Spleen (tissue), 11 donors: ENCODE measurements around the gene NAGK. TPM values are rescaled to one million over a fixed set of nuclear protein-coding genes. Genes with fewer than 3 reads are reported as not detected.
"Not testable (repeated sequence)": the region's sequence is repeated elsewhere in the genome, so short reads cannot be mapped to it uniquely, and the experiment has no call there.

ENCODE experiments used
- DNase-seq: peaks from one replicate; pipeline ENCODE4 v3.0.0-alpha.2; 2020
- H3K27ac ChIP-seq, 8 donors: fragments of 200-600 bp; sonication (generic) in 7 of 8; 1 replicate in 4 of 8; 2 replicates in 4 of 8; pipeline versions ENCODE4 v1.5.0 to v1.8.0; 2016 to 2021; ENCODE audit warnings: inconsistent platforms in 4 of 8, mild to moderate bottlenecking in 4 of 8, moderate library complexity in 1 of 8
- H3K27me3 ChIP-seq, 7 donors: fragments of 200-600 bp; sonication (generic) in 6 of 7; replicated peaks in 1 of 7; 1 replicate in 4 of 7; 2 replicates in 3 of 7; pipeline versions ENCODE4 v1.5.0 to v1.8.0; 2016 to 2021; ENCODE audit warnings: inconsistent platforms in 3 of 7, mild to moderate bottlenecking in 1 of 7
- H3K36me3 ChIP-seq, 6 donors: fragments of 200-600 bp; sonication (generic) in 5 of 6; 1 replicate in 4 of 6; 2 replicates in 2 of 6; pipeline versions ENCODE4 v1.5.0 to v1.8.0; 2016 to 2021; ENCODE audit warnings: inconsistent platforms in 2 of 6
- H3K4me1 ChIP-seq, 6 donors: fragments of 200-600 bp; sonication (generic) in 5 of 6; 1 replicate in 3 of 6; 2 replicates in 3 of 6; pipeline versions ENCODE4 v1.5.0 to v1.8.0; 2016 to 2021; ENCODE audit warnings: inconsistent platforms in 3 of 6
- H3K4me3 ChIP-seq, 8 donors: fragments of 200-600 bp; sonication (generic) in 7 of 8; 1 replicate in 4 of 8; 2 replicates in 4 of 8; pipeline versions ENCODE4 v1.5.0 to v1.8.0; 2016 to 2021; ENCODE audit warnings: inconsistent platforms in 4 of 8, mild to moderate bottlenecking in 4 of 8, moderate library complexity in 2 of 8
- H3K9me3 ChIP-seq, 8 donors: fragments of 200-600 bp; sonication (generic) in 7 of 8; 1 replicate in 4 of 8; 2 replicates in 4 of 8; pipeline versions ENCODE4 v1.5.0 to v1.8.0; 2016 to 2021; ENCODE audit warnings: inconsistent platforms in 4 of 8
- POLR2A ChIP-seq, 3 donors: fragments of 450-650 bp; IDR thresholded peaks; one replicate each; pipeline ENCODE4 v1.5.1; 2017; ENCODE audit warnings: antibody characterized with exemption in 3 of 3, mild to moderate bottlenecking in 1 of 3
- POLR2AphosphoS5 ChIP-seq, 3 donors: sonication (generic); formaldehyde crosslinking; IDR thresholded peaks; one replicate each; pipeline ENCODE4 v1.5.1; 2017; ENCODE audit warnings: antibody characterized with exemption in 3 of 3
- WGBS, 5 donors: extraction: QIAGEN DNeasy Blood & Tissue Kit in 3 of 5; methylation state at CpG; one replicate each; pipeline versions ENCODE4 v1.1.5 to v1.1.7; 2013 to 2018; 5-methylcytosine and 5-hydroxymethylcytosine counted together
- intact Hi-C: fragments of 100-400 bp; cut with DNase I; formaldehyde crosslinking; loops from one replicate; pipeline ENCODE4 v1.15.0; 2023; ENCODE audit warnings: low total_unique reads
- polyA plus RNA-seq, 3 donors: library from polyadenylated mRNA; stranded (reverse); fragments of 200-250 nt; gene quantifications; one replicate each; pipeline ENCODE4 v1.2.1, GENCODE V29; 2013
- total RNA-seq, 7 donors: library from RNA; depleted of rRNA in 3 of 7; stranded (reverse); fragments of >200 nt in 3 of 7; fragmentation: NEBNext Ultra II Directional in 4 of 7; extraction: Animal tissue kit (Norgen Biotek cat#: 25700) in 4 of 7; gene quantifications; one replicate each; pipeline versions ENCODE4 v1.1.0 to v1.2.1, GENCODE V29; 2016 to 2021
- TF ChIP-seq, protein P1 (sequence below), 11 experiments: fragments of 200-600 bp in 7 of 11; fragments of 450-650 bp in 4 of 11; sonication (generic) in 4 of 11; IDR thresholded peaks in 8 of 11; conservative IDR thresholded peaks in 3 of 11; 1 replicate in 7 of 11; 2 replicates in 4 of 11; pipeline versions ENCODE4 v1.4.0 to v1.8.0; 2016 to 2021; ENCODE audit warnings: antibody characterized with exemption in 11 of 11, inconsistent platforms in 4 of 11, mild to moderate bottlenecking in 1 of 11
- donor health status: healthy with polysubstance abuse.
- donor health status: DM: no; HTN: no; CAD: no; lungs with moderate emphysema.
- donor health status: DM: no; HTN: no; CAD: no.
- donor health status: Bipolar disorder and iron deficiency.
- donor health status: healthy.
- donor health status: DM: no; HTN: no; CAD: no.
- donor health status: DM: yes; HTN: yes; CAD: no.

NAGK gene
- total and polyA plus RNA-seq, 10 donors = 123 to 321 (median 220) TPM

DNA sequence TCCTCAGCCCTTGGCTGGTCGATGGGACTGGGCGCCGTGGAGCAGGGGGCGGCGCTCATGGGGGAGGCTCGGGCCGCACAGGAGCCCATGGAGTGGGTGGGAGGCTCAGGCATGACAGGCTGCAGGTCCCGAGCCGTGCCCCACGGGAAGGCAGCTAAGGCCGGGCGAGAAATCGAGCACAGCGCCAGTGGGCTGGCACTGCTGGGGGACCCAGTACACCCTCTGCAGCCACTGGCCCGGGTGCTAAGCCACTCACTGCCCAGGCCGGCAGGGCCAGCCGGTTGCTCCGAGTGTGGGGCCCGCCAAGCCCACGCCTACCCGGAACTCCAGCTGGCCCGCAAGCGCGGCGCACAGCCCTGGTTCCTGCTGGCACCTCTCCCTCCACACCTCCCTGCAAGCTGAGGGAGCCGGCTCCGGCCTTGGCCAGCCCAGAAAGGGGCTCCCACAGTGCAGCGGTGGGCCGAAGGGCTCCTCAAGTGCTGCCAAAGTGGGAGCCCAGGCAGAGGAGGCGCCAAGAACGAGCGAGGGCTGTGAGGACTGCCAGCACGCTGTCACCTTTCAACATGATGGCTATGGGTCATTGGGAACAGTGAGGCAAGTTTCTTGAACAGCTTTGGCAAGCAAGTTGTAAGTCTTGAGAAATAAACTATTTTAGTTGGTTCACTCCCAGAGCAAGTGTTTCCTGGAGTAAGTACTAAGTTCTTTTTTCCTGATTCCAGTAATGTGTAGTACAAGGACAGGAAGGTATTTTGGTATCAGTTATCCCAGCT lies 24.2 kb downstream of the NAGK start:
- H3K9me3 ChIP-seq, DNase-seq, H3K36me3 ChIP-seq, H3K4me1 ChIP-seq, H3K27me3 ChIP-seq, H3K4me3 ChIP-seq, intact Hi-C loops, H3K27ac ChIP-seq: not testable (repeated sequence)
- WGBS, 5 donors = 88 to 99% (median 94%) methylated on average over 15 to 33 of the region's 33 CpGs

DNA sequence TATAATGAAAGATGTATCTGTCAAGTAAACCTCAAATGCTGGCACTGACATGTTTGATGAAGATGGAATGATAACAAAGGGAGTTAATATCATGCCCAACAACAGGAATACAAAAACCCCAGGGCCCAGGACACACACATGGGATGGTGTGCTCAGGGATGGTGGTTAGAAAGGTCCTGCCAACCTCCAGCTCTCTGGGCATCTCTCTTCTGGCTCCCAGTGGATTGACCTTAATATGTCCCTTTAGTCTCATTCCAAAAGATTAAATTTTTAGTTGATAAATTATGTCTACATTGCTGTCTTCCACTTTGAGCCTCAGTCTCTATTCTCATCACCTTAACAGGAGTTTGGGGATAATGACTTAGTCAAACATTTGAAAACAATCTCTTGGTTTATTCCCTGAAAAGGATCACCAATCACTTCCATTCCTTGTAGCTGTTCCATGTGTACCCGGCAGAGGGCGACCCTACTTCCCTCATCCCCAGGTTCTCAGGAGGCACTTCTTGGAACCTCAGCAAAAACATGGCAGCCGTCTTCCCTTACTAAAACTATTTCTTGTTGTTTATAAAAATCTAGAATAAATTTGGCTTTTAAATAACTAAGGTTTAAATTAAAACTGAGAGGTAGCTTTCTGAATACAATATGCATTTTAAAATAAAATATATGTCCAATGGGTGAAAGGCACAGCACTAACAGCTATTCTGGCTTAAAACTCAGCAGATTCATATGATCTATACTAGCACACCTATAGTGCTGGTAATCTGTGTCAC lies 31.9 kb downstream of the NAGK start:
- no peaks in the 10 kb centered on the region for H3K36me3 ChIP-seq
- H3K27me3 ChIP-seq = no peaks in the 10 kb centered on the region
- TF ChIP-seq, protein P1, sequence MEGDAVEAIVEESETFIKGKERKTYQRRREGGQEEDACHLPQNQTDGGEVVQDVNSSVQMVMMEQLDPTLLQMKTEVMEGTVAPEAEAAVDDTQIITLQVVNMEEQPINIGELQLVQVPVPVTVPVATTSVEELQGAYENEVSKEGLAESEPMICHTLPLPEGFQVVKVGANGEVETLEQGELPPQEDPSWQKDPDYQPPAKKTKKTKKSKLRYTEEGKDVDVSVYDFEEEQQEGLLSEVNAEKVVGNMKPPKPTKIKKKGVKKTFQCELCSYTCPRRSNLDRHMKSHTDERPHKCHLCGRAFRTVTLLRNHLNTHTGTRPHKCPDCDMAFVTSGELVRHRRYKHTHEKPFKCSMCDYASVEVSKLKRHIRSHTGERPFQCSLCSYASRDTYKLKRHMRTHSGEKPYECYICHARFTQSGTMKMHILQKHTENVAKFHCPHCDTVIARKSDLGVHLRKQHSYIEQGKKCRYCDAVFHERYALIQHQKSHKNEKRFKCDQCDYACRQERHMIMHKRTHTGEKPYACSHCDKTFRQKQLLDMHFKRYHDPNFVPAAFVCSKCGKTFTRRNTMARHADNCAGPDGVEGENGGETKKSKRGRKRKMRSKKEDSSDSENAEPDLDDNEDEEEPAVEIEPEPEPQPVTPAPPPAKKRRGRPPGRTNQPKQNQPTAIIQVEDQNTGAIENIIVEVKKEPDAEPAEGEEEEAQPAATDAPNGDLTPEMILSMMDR (IDR thresholded peaks at IDR 0.05 in 8 of 11, conservative IDR thresholded peaks at IDR 0.05 in 3 of 11) = peak in 10 of 11 experiments; percentile 46 to 83 (median 75)
- TF ChIP-seq POLR2A (IDR thresholded peaks at IDR 0.05) = no peak
- TF ChIP-seq POLR2AphosphoS5 (IDR thresholded peaks at IDR 0.05) = no peak
- DNase-seq = no peak
- H3K27ac ChIP-seq = no peak overlapping the region
- H3K9me3 ChIP-seq = no peaks in the 10 kb centered on the region
- WGBS, 5 donors = 8 to 12% (median 8%) methylated on average over 3 of the region's 3 CpGs
- no peak overlapping the region for H3K4me3 ChIP-seq
- H3K4me1 ChIP-seq = peaks cover 0 to 5% (median 0%) of the 10 kb centered on the region in 6 donors
- intact Hi-C loops = no loop called here

DNA sequence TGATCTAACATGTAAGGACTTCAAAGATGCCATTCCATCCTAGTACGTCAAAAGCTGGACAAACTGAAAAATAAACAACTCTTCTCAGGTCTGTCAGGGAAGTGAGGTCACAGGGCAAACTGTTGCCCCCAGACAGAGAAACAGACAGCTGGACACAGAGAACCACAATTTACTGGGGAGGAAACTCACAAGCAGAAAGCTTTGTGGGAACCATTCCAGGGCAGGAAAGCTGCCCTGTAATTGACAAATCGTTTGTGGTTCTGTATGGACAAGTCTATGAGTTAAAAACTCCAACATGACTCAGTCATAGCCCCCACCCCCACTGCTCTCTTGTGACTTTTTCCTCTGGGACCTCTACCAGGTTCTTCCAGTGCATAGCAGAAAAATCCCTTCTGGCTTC lies 33.2 kb downstream of the NAGK start:
- DNase-seq = no peak
- intact Hi-C loops = no loop called here
- Histone ChIP-seq H3K27me3 (no peaks in the 10 kb centered on the region), H3K4me3 (no peak overlapping the region), H3K27ac (no peak overlapping the region), H3K36me3 (no peaks in the 10 kb centered on the region), H3K4me1 (peaks cover 0 to 5% (median 0%) of the 10 kb centered on the region in 6 donors), H3K9me3 (no peaks in the 10 kb centered on the region)
- 16 to 31% (median 27%) methylated on average over 2 of the region's 2 CpGs for WGBS, 5 donors
- TF ChIP-seq POLR2A (IDR thresholded peaks at IDR 0.05) = no peak
- TF ChIP-seq, protein P1 (IDR thresholded peaks at IDR 0.05 in 8 of 11, conservative IDR thresholded peaks at IDR 0.05 in 3 of 11) = no peak
- no peak for TF ChIP-seq POLR2AphosphoS5 (IDR thresholded peaks at IDR 0.05)

DNA sequence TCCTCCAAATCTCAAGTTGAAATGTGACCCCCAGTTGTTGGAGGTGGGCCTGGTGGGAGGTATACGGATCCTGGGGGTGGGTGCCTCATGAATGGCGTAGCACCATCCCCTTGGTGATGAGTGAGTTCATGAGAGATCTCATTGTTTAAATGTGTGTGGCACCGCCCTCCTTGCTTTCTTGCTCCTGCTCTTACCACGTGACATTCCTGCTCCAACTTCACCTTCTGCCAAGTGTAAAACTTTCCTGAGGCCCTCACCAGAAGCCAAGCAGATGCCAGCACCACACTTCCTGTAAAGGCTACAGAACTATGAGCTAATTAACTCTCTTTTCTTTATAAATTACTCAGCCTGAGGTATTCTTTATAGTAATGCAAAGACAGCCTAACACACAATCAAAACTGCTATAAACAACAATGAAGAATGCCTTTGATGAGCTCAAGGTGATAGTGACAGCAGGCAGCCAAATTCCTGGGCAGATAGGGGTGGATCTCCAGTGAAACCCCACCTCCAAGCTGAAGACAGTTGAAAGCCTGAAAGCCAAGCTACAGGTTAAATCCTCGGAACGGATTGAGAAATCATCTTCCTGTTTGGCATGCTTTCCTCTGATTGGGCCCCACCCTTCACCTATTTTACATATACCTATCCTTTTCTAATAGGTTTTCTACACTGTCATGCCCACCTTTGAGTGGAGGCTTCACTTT lies 34.7 kb downstream of the NAGK start:
- no peak for TF ChIP-seq POLR2AphosphoS5 (IDR thresholded peaks at IDR 0.05)
- no peak for TF ChIP-seq POLR2A (IDR thresholded peaks at IDR 0.05)
- TF ChIP-seq, protein P1 (IDR thresholded peaks at IDR 0.05 in 8 of 11, conservative IDR thresholded peaks at IDR 0.05 in 3 of 11) = no peak
- intact Hi-C loops = no loop called here
- 61 to 84% (median 70%) methylated on average over 6 of the region's 6 CpGs for WGBS, 5 donors
- no peak for DNase-seq
- H3K27ac ChIP-seq = no peak overlapping the region
- peaks cover 0 to 5% (median 0%) of the 10 kb centered on the region in 6 donors for H3K4me1 ChIP-seq
- no peak overlapping the region for H3K4me3 ChIP-seq
- no peaks in the 10 kb centered on the region for H3K9me3 ChIP-seq
- H3K36me3 ChIP-seq = no peaks in the 10 kb centered on the region
- H3K27me3 ChIP-seq = no peaks in the 10 kb centered on the region
